ENCODE data around the gene UCN2. TPM values are rescaled to one million over a fixed set of nuclear protein-coding genes. Genes with fewer than 3 reads are reported as not detected.

Gene UCN2
- total RNA-seq, 1 experiment from 2014 or later, result 1.7 TPM

GRCh38 chr3:48591436-48591835, 27.9 kb upstream of the UCN2 start:
- no peak for DNase-seq (ENCODE audit: low read depth)

DNA sequence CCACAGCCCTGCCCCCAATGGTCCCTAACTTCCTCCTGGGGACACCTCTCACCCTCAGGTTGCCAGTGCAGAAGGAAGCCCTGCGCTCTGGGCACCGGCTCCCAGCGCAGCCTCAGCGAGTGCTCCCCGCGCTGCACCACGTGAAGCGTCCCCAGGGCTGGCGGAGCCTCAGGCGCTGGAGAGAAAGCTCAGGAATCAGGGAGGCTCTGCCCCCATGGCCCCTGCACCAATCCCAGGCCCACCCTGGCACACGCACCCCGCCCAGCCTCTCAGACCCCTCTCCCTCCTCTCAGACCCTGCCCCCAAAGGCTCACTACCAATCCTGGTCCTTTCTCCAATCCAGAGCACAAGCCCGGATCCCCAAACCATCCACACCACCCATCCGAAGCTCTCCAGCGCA, 24.6 kb upstream of the UCN2 start:
- DNase-seq (ENCODE audit: low read depth), result no peak

DNA sequence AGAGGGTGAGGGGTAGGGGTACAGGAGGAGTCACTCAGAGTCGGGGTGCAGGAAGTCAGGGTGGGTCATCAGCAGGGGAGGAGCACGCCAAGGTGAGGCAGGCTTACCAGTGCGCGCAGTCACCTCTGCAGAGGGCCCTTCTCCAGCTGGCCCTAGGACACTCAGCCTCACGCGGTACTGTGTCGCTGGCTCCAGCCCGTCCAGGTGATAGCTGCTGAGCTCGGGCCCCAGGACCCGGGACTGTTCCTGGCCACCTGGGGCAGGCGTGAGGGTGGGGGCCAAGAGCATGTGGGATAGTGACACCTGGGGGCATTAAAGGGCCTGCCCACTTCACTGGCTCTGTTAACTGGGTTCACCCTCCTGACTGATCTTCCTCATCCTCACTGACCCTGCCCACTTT, 24.1 kb upstream of the UCN2 start:
- no peak for DNase-seq (ENCODE audit: low read depth)

DNA sequence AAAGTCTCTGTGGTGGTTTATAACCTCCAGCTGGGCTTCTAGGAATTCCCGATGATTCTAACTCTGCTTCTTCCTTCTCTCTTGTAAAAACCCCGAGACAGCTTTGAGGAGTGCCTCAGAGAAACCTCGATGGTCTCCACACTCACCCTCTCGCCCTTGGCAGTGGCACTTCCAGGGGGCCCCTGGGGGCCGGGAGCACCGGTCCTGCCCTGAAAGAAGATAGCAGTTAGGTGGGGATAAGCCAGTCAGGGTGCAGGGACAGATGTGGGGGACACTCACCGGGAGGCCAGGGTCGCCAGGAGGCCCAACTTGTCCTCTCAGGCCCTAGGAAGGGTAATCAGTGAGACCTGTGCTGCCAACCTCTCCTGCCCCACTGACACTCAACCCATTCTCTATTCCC, 21.8 kb upstream of the UCN2 start:
- no peak for DNase-seq (ENCODE audit: low read depth)

DNA sequence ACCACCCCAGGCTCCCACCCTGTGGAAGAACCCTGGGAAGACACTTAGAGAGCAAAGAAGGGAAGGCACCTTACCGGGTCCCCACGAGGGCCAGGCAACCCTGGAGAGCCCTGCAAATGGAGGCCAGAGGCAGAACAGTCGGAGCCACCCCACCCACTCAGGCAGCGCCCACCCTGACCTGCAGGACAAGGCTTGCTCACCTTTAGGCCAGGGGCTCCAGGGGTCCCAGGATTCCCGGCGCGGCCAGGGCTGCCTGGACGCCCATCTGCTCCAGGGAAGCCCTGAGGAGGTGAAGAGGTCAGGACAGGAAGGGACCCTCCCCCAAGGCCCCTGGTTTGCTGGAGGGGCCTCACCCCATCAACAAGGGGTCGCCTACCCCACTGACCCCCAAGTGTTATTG, 21.3 kb upstream of the UCN2 start:
- DNase-seq (ENCODE audit: low read depth), result no peak

DNA sequence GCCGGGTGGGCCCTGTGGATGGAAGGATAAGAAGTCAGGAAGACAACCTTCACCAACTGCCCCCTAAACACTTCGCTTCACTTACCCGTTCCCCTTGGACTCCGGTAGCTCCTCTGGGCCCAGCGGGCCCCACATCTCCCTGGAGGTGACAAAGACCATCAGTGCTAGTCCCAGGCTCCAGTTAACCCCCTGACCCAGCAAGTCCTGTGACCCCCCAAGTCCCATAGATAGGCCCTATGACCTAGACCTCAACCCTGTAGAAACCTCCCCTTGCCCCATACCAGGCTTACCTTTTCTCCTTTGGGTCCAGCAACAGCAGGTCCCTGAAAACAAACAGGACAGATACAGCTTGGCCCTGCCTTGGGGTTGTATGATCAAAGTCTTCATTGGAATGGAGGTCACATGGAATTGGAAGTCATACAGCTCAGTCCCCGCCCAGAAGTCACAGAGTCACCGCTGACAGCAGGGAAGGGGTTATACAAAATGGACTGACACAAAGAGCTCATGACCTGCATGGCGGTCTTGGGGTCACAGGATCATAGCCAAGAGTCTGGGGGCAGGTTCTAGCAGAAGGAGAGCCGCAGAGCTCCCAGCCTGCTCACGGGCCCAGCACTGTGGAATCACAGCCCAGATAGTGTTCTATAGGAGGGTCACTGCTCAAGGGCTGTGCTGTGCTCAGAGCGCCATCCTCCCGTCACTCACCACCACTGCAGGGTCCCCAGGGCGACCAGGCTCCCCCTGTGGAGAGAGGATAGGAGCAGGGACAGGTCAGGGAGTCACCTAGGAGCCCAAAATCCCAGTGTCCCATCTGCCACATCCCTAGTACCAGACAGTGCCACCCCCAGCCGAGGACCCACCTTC, 18.3 kb upstream of the UCN2 start:
- no peak for DNase-seq (ENCODE audit: low read depth)

DNA sequence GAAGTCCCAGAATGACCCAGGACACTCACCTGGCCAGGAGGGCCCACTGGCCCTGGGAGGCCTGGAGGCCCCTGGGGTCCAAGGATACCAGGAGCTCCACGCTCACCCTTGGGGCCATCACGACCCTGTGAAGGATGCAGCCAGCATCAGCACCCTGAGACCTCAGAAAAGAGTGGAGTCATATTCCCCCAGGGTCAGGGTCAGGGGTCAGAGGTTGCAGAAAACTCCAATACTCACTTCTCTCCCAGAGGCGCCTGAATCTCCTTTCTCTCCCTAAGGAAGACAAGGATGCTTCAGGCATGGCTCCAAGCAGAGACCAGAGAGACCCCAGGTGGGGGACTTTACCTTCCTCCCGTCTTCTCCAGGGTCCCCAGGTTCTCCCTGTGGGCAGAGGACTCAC, 13.1 kb upstream of the UCN2 start:
- no peak for DNase-seq (ENCODE audit: low read depth)

- no peak for DNase-seq (ENCODE audit: low read depth)
These were observed 11.8 kb upstream of the UCN2 start for GRCh38 chr3:48575366-48575765.

GRCh38 chr3:48573973-48574585, 10.5 kb upstream of the UCN2 start:
- DNase-seq (ENCODE audit: low read depth), result no peak

GRCh38 chr3:48572517-48572916, 8.9 kb upstream of the UCN2 start:
- DNase-seq (ENCODE audit: low read depth), result no peak

DNA sequence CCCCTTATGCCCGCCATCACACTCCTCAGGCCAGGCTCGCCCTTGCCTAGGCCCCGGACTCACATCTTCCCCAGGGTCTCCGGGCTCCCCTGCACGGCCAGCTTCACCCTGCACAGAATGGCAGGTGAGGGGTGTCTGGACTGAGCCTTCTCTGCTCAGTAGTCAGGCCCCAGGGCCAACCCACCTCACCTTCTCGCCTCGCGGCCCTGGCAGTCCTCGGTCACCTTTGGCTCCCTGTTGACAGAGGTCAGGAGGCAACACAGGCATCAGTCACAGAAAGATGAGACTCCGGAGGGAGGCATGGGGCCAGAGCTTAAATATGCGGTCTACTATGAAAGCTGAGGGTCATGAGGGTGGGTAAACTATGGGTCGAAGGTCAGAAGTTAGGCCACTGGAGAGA, 8.4 kb upstream of the UCN2 start:
- no peak for DNase-seq (ENCODE audit: low read depth)

GRCh38 chr3:48569808-48570450, 6.3 kb upstream of the UCN2 start:
- no peak for DNase-seq (ENCODE audit: low read depth)

- DNase-seq (ENCODE audit: low read depth), result no peak
These were observed 5.8 kb upstream of the UCN2 start for GRCh38 chr3:48569400-48569799.

- DNase-seq (ENCODE audit: low read depth), result no peak
These were observed 4.9 kb upstream of the UCN2 start for GRCh38 chr3:48568476-48568875.

DNA sequence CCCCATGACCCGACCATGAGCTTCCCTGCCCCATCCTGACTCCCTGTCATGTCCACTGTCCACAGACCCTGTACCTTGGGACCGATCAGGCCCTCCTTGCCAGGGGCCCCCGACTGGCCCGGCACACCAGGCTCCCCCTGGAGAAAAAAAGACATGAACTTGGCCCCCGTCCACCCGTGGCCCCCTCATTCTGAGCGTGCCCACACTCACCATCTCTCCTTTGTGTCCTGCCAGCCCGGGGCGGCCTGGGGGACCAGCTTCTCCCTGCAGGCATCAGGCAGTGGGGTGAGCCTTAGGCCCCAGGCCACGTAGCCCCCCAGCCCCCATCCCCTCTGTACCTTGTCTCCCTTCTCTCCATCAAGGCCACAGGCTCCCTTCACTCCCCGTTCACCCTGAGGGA, 3.9 kb upstream of the UCN2 start:
- no peak for DNase-seq (ENCODE audit: low read depth)

DNA sequence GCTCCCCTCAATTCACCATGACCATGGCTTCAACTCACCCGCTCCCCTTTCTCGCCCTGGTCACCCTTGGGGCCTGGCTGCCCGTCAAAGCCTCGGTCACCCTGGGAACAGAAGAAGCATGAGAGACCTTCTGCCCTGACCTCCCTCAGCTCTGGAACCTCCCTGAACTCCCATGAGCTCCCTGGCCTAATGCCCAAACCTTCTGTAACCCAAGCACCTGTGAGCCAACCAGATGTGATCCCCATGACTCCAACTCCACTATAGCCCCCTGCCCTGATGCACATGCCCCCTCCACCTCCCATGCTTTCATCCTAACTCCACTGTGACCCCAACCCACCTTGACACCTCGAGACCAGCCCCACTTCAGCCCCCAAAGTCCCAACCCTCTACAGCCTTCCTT, 3.5 kb upstream of the UCN2 start:
- no peak for DNase-seq (ENCODE audit: low read depth)

GRCh38 chr3:48566401-48566760, 2.8 kb upstream of the UCN2 start:
- DNase-seq (ENCODE audit: low read depth), result no peak

GRCh38 chr3:48565591-48566400, 2.2 kb upstream of the UCN2 start:
- peak; percentile 79 for DNase-seq (ENCODE audit: low read depth)

DNA sequence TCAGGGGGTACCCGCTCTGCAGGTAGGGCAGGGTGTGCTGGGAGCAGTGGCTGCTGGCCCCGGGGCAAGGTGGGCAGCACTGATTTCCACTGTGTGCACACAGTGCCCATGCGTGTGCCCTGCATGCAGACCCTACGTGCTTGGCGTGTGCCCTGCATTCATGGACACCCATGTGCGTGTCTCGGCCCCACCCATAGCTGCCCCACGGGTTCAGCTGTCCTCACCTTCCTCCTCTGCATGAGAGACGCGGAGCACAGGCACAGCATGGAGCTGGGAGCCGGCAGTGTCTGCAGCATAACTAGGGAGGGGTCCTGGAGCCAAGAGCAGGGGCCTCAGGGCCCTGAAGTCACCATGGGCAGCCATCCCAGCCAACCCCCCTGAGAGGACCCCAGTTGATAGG, 1.6 kb upstream of the UCN2 start:
- DNase-seq (ENCODE audit: low read depth), result no peak

GRCh38 chr3:48564667-48565066, 1.1 kb upstream of the UCN2 start:
- DNase-seq (ENCODE audit: low read depth), result no peak

- peak; percentile 91 for DNase-seq (ENCODE audit: low read depth)
These were observed 441 bp upstream of the UCN2 start for GRCh38 chr3:48564022-48564421.

Measured in LHCN-M2 (cell line).